Activated CD4-positive, alpha-beta T cell treated with anti-CD3 and anti-CD28 coated beads, Interleukin-2, amount 10 ng/mL, durations not matched to agents 24 days and 14 days (primary cell): ENCODE data around the gene PARD3. TPM values are rescaled to one million over a fixed set of nuclear protein-coding genes. Genes with fewer than 3 reads are reported as not detected.

Source experiments
- DNase-seq: peaks from one replicate; pipeline ENCODE4 v3.0.0; 2022
- H3K27ac Mint-ChIP-seq: one replicate; pipeline ENCODE4 v1.8.0; 2022; ENCODE audit warnings: mild to moderate bottlenecking, mixed read lengths
- H3K27me3 Mint-ChIP-seq: one replicate; pipeline ENCODE4 v1.8.0; 2022; ENCODE audit warnings: mixed read lengths
- H3K36me3 Mint-ChIP-seq: one replicate; pipeline ENCODE4 v1.8.0; 2022; ENCODE audit warnings: low read depth, mild to moderate bottlenecking, mixed read lengths
- H3K4me1 Mint-ChIP-seq: one replicate; pipeline ENCODE4 v1.8.0; 2021; ENCODE audit warnings: mixed read lengths
- H3K4me3 Mint-ChIP-seq: one replicate; pipeline ENCODE4 v1.8.0; 2022; ENCODE audit warnings: mild to moderate bottlenecking, moderate library complexity, mixed read lengths
- H3K9me3 Mint-ChIP-seq: one replicate; pipeline ENCODE4 v1.8.0; 2021; ENCODE audit warnings: mixed read lengths
- intact Hi-C: fragments of 100-400 bp; cut with micrococcal nuclease; formaldehyde crosslinking; loops from one replicate; pipeline ENCODE4 v1.15.1; 2023
- total RNA-seq: library from RNA; stranded (reverse); gene quantifications from 2 replicates; pipeline ENCODE4 v1.2.3, GENCODE V29; 2022

PARD3 gene
- total RNA-seq, 1 donor from 2014 or later = 2.9 TPM

- no peaks in the 10 kb centered on the region for H3K9me3 Mint-ChIP-seq
- no peaks in the 10 kb centered on the region for H3K36me3 Mint-ChIP-seq
- intact Hi-C loops = no loop called here
- H3K27ac Mint-ChIP-seq = no peak overlapping the region
- H3K4me1 Mint-ChIP-seq = no peaks in the 10 kb centered on the region
- no peak overlapping the region for H3K4me3 Mint-ChIP-seq
- no peaks in the 10 kb centered on the region for H3K27me3 Mint-ChIP-seq
- DNase-seq = no peak
These were observed 601.8 kb downstream of the PARD3 start for GRCh38 chr10:34213193-34213804.

DNA sequence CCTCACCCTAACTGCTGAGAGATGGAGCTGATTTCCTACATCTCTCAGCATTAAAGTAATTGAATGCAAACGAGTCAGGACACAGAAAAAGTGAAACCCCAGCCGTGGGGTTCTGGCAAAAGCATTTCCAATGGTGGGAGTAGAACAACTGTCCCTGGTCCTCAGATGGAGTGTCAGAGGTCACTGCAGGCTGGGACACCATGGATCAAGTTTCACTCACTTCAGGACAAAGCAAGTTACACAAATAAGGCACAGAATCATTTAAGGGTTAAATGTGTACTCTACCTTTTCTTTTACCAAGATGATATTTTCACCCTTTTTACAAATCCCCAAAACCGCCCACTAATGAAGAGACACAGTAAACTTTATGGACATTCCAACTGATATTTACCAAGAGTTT is 607.8 kb downstream of the PARD3 start:
- no peaks in the 10 kb centered on the region for H3K36me3 Mint-ChIP-seq
- no peaks in the 10 kb centered on the region for H3K27me3 Mint-ChIP-seq
- intact Hi-C loops = no loop called here
- no peak overlapping the region for H3K27ac Mint-ChIP-seq
- H3K9me3 Mint-ChIP-seq = no peaks in the 10 kb centered on the region
- H3K4me1 Mint-ChIP-seq = peaks cover 3% of the 10 kb centered on the region
- H3K4me3 Mint-ChIP-seq = no peak overlapping the region
- DNase-seq = no peak

- H3K4me3 Mint-ChIP-seq = no peak overlapping the region
- H3K9me3 Mint-ChIP-seq = no peaks in the 10 kb centered on the region
- H3K4me1 Mint-ChIP-seq = peaks cover 3% of the 10 kb centered on the region
- no peak overlapping the region for H3K27ac Mint-ChIP-seq
- H3K27me3 Mint-ChIP-seq = no peaks in the 10 kb centered on the region
- DNase-seq = no peak
- no peaks in the 10 kb centered on the region for H3K36me3 Mint-ChIP-seq
- intact Hi-C loops = no loop called here
These were observed 608.2 kb downstream of the PARD3 start for GRCh38 chr10:34206935-34207268.

- Mint-ChIP-seq H3K27me3 (no peaks in the 10 kb centered on the region), H3K4me3 (no peak overlapping the region), H3K27ac (no peak overlapping the region), H3K4me1 (peaks cover 3% of the 10 kb centered on the region), H3K9me3 (no peaks in the 10 kb centered on the region), H3K36me3 (no peaks in the 10 kb centered on the region)
- DNase-seq = no peak
- intact Hi-C loops = no loop called here
These were observed 608.8 kb downstream of the PARD3 start for GRCh38 chr10:34206078-34206934.

DNA sequence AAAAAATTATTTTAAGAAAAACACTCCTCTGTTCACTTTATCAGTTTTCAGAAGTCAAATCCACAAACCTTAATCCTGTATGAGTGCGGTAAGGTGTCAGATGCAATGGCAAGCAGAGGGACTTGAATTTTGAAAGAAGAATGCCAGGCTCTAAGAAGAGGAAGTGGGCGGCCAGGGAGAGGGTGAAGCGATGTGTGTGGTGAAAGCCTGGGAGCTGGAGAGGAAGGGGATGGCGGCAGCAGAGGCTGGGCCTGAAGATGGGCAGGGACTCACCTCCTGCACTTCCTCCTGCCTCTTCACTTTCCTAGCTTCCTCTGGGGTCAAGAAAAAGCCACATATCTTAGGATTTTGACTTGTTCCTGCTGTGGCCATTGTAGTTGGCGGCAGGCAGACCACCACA is 609.6 kb downstream of the PARD3 start:
- Mint-ChIP-seq H3K9me3 (no peaks in the 10 kb centered on the region), H3K4me3 (no peak overlapping the region), H3K4me1 (peaks cover 3% of the 10 kb centered on the region), H3K27ac (no peak overlapping the region), H3K36me3 (no peaks in the 10 kb centered on the region), H3K27me3 (no peaks in the 10 kb centered on the region)
- intact Hi-C loops = no loop called here
- no peak for DNase-seq

GRCh38 chr10:34203966-34204630 is 611.0 kb downstream of the PARD3 start:
- intact Hi-C loops = no loop called here
- Mint-ChIP-seq H3K36me3 (no peaks in the 10 kb centered on the region), H3K27me3 (no peaks in the 10 kb centered on the region), H3K27ac (no peak overlapping the region), H3K4me3 (no peak overlapping the region), H3K4me1 (peaks cover 3% of the 10 kb centered on the region), H3K9me3 (no peaks in the 10 kb centered on the region)
- no peak for DNase-seq

DNA sequence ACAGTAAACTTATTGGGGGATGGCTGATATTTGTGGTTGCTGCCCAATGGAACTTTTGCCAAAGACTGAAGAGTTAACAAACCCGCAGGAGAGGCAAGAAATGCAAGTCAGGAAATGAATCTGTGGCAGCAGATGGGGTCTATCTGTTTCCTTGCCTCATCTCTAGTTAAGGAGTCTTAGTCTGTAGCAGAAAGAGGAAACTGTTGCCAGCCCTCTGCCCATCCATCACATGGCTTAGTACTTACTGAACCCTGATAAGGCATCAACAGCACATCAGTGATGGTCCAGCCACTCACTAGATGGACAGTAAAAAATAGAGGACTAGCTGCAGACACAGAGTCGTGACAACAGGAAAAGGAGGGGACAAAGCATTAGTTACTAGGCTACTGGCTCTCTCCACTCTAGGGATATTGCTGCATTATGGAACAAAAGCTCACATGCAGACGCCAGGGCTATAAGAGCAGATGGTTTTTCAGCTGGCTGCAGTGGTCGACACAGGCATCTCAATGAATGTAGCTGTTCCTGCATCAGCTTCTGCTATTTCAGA is 614.7 kb downstream of the PARD3 start:
- Mint-ChIP-seq H3K4me3 (no peak overlapping the region), H3K27ac (no peak overlapping the region), H3K9me3 (no peaks in the 10 kb centered on the region), H3K27me3 (no peaks in the 10 kb centered on the region), H3K36me3 (no peaks in the 10 kb centered on the region), H3K4me1 (peaks cover 1% of the 10 kb centered on the region)
- intact Hi-C loops = no loop called here
- no peak for DNase-seq

DNA sequence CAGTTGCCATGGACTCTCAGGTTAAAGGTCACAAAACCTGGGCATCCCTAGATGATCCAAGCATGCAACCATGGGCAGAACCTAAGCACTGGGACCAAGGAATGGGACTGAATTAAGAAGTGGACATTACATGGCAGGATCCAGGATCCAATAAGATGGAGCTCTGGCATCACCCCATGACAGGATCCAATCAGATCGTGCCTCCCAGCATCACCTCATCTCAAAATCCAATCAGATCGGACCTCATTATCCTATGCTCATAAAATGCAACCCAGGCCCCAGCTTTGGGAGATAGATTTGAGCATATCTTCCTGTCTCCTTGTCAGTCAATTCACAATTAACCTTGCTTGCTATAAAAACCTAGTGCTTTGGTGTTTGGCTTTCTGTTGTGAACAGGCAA is 616.1 kb downstream of the PARD3 start:
- H3K27me3 Mint-ChIP-seq = no peaks in the 10 kb centered on the region
- intact Hi-C loops = no loop called here
- H3K4me3 Mint-ChIP-seq = no peak overlapping the region
- no peak for DNase-seq
- no peak overlapping the region for H3K27ac Mint-ChIP-seq
- H3K9me3 Mint-ChIP-seq = no peaks in the 10 kb centered on the region
- no peaks in the 10 kb centered on the region for H3K4me1 Mint-ChIP-seq
- H3K36me3 Mint-ChIP-seq = no peaks in the 10 kb centered on the region

- H3K4me1 Mint-ChIP-seq = no peaks in the 10 kb centered on the region
- no peaks in the 10 kb centered on the region for H3K9me3 Mint-ChIP-seq
- no peaks in the 10 kb centered on the region for H3K27me3 Mint-ChIP-seq
- no peak overlapping the region for H3K27ac Mint-ChIP-seq
- no peak for DNase-seq
- H3K36me3 Mint-ChIP-seq = no peaks in the 10 kb centered on the region
- H3K4me3 Mint-ChIP-seq = no peak overlapping the region
- intact Hi-C loops = no loop called here
These were observed 619.0 kb downstream of the PARD3 start for GRCh38 chr10:34196058-34196433.

DNA sequence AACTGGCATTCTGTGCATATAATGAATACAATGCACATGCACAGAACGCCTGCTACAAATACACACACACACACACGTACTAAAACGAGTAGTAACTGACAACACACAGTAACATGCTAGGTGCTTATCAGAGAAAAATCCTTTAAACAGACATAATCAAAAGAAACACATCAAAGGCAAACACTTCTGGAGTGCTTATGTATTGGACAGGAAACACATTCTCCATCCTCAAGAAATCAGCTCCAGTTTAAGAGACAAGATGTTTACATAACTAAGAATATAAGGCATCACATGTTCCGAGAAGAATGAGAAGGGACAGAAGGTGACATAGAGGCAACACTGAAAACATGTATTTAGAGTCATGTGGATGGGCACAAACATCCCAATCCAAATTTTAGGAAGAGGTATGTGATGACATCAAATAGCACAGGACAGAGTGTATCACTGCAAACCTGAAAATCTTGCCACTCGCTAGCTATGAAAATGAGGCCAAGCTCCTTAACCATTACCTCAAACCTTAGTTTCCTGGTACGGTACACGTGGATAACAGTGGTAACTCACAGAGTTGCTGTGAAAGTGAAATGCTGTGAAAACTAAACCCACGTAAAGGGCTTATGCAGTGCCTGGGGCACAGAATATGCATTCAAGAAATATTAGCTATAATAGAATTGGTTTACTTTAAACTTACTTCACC is 619.6 kb downstream of the PARD3 start:
- DNase-seq = no peak
- intact Hi-C loops = no loop called here
- no peaks in the 10 kb centered on the region for H3K4me1 Mint-ChIP-seq
- H3K9me3 Mint-ChIP-seq = no peaks in the 10 kb centered on the region
- no peaks in the 10 kb centered on the region for H3K36me3 Mint-ChIP-seq
- no peaks in the 10 kb centered on the region for H3K27me3 Mint-ChIP-seq
- H3K4me3 Mint-ChIP-seq = no peak overlapping the region
- no peak overlapping the region for H3K27ac Mint-ChIP-seq

- no peaks in the 10 kb centered on the region for H3K9me3 Mint-ChIP-seq
- no peaks in the 10 kb centered on the region for H3K27me3 Mint-ChIP-seq
- intact Hi-C loops = no loop called here
- no peak for DNase-seq
- no peaks in the 10 kb centered on the region for H3K36me3 Mint-ChIP-seq
- no peak overlapping the region for H3K27ac Mint-ChIP-seq
- no peaks in the 10 kb centered on the region for H3K4me1 Mint-ChIP-seq
- H3K4me3 Mint-ChIP-seq = no peak overlapping the region
These were observed 621.0 kb downstream of the PARD3 start for GRCh38 chr10:34193931-34194626.

DNA sequence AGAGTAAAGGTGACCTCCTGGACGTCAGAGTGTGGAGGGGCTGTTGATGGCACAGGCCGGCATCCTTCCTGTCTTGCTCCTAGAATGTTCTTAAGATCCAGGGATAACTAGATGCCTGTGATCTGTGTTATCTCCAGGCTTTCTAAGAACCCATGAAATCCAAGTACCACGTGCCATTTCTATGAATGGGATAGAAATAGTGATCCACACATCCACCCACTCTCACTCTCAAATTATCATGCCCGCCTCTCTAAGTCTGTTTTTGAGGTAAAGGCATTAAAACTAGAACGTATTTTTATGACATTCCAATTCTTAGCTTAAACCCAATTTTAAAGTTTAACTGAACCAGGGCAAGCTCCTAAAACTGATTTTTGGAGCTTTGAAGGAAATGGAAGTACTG is 622.5 kb downstream of the PARD3 start:
- no peaks in the 10 kb centered on the region for H3K4me1 Mint-ChIP-seq
- intact Hi-C loops = no loop called here
- no peaks in the 10 kb centered on the region for H3K9me3 Mint-ChIP-seq
- H3K27ac Mint-ChIP-seq = no peak overlapping the region
- DNase-seq = no peak
- no peaks in the 10 kb centered on the region for H3K27me3 Mint-ChIP-seq
- no peaks in the 10 kb centered on the region for H3K36me3 Mint-ChIP-seq
- no peak overlapping the region for H3K4me3 Mint-ChIP-seq

GRCh38 chr10:34191406-34191805 is 623.7 kb downstream of the PARD3 start:
- no peak for DNase-seq
- Mint-ChIP-seq H3K4me3 (no peak overlapping the region), H3K27me3 (no peaks in the 10 kb centered on the region), H3K36me3 (no peaks in the 10 kb centered on the region), H3K27ac (no peak overlapping the region), H3K4me1 (no peaks in the 10 kb centered on the region), H3K9me3 (no peaks in the 10 kb centered on the region)
- intact Hi-C loops = no loop called here
